GM20431 (cell line): ENCODE results near the gene ZNF654.

Source experiments
- in situ Hi-C: fragments of 300-500 bp; cut with MseI, MboI; formaldehyde crosslinking; loops from one replicate; pipeline ENCODE4 v1.15.0; 2020; ENCODE audit warnings: low sequenced_read_pairs; ENCODE audit not compliant: unreplicated experiment

The ZNF654 gene

GRCh38 chr3:88189361-88189810 lies 130.3 kb downstream of the ZNF654 start:
- in situ Hi-C loops = no loop called here

- in situ Hi-C loops = no loop called here
Measured at GRCh38 chr3:88191872-88192409, 132.9 kb downstream of the ZNF654 start.

- in situ Hi-C loops = no loop called here
Measured at GRCh38 chr3:88192631-88193030, 133.6 kb downstream of the ZNF654 start.
